Amygdala (tissue), 56 donors: Measurements from ENCODE around the gene CUEDC2.

ENCODE experiments used
- DNase-seq, 56 donors: peaks; one replicate each; lab custom pipeline; 2025; lab: John Stamatoyannopoulos, UW

CUEDC2 gene, protein sequence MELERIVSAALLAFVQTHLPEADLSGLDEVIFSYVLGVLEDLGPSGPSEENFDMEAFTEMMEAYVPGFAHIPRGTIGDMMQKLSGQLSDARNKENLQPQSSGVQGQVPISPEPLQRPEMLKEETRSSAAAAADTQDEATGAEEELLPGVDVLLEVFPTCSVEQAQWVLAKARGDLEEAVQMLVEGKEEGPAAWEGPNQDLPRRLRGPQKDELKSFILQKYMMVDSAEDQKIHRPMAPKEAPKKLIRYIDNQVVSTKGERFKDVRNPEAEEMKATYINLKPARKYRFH

DNA sequence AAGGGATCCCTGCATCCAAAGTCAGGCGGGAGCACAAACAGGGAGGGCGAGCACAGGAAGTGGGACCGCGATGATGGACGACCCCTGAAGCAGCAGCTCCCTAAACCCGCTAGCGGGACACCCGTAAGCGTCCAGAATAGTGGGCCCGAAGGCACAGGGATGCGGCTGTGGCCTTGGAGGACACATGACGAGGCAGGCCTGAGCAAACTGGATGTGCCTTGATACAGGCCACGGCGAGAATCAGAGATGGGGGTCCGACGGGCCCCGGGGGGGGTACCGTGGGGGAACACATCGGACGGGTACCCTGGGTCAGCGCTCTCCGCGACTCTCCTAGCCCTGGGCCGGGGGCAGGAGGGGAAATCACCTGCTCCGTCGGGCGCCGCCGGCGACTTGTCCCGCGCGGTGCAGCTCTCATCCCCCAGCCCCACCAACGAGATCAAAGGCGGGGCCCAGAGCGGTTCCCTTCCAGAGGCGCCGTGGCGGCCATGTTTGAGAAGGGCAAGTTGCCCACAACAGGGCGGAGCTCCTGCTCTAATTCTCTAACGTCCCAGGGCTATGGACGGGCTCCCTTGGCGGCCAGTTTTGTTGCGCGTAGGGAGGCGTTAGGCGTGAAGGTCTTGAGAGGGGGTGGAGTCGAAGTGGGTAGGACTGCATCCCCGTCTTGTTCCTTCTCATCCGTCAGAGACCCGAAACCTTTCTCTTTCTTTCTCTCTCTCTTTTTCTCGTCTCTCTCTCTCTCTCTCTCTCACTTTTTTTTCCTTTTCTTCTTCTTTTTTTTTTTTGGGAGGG, at the start of gene CUEDC2:
Gene CUEDC2 (minus strand): TSS at position 413 of the 789 bp plus-strand sequence. CDS start 7,386 bp downstream, outside the sequence.
- peak; percentile 67 to 97 (median 92) for DNase-seq

DNA sequence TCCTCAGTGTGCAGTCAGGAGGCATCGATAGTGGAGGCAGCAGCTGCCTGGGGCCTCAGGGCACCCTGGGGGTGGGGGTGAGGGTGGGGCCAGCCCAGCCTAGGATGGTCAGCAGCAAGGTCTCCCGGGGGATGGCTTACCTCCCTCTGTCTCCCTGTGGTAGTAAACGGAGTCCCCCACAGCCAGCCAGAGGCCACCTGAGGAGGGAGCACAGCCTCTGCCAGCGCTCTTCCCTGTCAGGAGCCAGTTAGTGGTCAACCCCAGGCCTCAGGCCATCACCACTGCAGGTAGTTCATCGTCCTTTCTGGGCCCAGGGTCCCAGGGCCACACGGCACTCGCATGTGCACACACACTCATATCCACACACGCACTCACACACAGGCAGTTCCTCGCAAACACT, 48.0 kb upstream of the CUEDC2 start:
- no peak for DNase-seq

DNA sequence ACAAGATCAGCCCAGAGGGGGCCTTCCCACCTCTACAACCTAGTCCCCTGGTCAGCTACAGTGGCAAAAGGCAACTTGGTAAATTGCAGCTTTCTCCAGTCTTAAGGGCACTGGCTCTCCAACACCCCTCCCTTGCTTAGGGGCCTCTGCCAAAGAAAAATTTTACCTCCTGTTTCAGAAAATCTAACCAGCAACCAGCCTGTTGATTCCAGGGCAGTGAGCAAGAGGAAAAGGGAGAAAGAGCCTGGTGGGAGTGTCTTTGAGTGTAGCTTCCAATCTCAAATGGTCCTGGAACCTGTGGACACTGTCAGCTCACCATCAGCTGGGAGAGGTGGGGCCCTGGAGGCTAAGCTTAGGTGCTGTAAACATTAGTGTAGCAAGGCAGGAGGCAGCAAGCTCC, 47.3 kb upstream of the CUEDC2 start:
- DNase-seq, result no peak

DNA sequence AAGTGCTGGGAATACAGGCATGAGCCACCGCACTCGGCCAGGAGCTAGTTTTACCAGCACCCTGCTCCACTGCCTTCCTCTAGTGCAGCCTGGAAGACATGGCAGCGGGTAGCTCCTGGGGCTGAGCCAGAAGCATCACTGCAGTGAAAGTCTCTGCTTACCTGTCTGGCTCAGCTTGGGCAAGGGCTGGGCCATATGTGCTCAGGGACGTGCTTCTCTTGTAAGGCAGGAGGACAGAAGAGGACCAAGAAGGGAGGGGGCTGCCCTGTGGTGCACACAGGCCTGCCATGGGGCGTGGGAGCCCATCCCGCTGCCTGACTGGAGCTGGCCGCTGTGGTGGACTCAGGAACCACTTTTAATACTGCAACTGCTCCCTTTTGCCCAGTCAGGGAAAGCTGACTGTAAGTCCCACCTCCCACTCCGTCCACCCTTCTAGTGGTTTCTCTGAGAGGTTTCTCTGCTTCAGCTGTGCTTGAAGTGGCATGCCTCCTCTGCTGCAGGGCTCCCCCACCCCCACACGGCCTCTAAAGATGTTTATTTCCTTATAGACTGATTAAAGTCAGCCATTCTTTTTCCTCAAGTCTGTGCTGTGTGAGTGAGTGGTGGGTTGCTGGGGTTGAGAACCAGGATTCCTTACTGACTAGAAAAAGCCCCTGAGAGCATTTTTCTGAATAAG, 44.2 kb upstream of the CUEDC2 start:
- peak in 1 of 56 donors; percentile 14 for DNase-seq

DNA sequence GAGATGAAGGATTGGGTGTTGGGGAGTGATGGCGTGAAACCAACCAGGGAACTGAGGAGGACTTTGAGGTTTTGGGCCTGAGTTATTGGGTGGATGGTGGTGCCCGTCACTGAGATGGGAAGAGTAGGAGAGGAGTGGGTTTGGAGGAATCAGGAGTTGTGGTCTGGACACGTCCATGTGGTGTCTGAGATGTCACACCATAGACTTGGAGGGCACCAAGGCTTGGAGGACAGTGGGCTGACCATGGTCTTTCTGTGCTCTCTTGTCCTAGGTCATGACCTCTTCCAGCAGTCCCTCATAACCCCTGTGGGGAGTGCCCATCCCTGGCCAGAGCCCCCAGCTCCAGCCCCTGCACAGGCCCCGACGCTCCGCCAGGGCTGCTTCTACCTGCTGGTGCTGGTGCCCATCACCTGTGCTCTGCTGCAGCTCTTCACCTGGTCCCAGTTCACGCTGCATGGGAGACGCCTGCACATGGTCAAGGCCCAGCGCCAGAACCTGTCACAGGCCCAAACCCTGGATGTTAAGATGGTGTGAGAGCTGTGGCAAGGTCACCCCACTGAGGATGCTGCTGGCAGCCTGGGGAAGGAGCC, 43.2 kb upstream of the CUEDC2 start:
- DNase-seq, result no peak

DNA sequence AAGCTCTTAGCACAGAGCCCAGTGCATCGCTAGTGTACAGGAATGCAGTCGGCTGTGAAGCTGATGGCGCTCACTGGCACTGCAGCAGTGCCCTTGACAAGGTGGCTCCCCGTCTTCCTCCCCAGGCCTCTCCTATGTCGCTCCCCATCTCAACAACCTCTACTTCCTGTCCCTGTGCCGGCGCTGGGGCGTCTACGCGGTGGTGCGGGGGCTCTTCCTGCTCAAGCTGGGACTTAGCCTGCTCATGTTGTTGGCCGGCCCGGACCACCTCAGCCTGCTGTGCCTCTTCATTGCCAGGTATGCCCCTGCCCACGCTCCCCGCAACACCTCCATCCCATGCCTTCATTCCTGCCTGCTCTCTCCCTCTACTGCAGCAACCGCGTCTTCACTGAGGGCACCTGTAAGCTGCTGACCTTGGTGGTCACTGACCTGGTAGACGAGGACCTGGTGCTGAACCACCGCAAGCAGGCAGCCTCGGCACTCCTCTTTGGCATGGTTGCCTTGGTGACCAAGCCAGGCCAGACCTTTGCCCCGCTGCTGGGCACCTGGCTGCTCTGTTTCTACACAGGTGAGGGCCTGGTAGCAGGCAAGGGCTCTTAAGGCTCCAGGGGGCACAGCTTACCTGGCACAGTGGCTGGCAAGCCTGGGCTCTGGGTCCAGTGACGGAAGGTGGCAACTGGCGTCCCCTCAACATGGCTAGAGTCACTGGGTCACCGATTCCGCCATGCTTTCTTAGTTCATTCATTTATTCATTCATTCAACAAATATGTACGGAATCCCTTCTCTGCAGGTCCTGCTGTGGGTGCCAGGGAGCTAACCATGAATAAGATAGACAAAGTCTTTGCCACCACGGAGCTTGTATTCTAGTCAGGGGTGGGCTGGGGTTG, 41.3 kb upstream of the CUEDC2 start:
- no peak for DNase-seq

DNA sequence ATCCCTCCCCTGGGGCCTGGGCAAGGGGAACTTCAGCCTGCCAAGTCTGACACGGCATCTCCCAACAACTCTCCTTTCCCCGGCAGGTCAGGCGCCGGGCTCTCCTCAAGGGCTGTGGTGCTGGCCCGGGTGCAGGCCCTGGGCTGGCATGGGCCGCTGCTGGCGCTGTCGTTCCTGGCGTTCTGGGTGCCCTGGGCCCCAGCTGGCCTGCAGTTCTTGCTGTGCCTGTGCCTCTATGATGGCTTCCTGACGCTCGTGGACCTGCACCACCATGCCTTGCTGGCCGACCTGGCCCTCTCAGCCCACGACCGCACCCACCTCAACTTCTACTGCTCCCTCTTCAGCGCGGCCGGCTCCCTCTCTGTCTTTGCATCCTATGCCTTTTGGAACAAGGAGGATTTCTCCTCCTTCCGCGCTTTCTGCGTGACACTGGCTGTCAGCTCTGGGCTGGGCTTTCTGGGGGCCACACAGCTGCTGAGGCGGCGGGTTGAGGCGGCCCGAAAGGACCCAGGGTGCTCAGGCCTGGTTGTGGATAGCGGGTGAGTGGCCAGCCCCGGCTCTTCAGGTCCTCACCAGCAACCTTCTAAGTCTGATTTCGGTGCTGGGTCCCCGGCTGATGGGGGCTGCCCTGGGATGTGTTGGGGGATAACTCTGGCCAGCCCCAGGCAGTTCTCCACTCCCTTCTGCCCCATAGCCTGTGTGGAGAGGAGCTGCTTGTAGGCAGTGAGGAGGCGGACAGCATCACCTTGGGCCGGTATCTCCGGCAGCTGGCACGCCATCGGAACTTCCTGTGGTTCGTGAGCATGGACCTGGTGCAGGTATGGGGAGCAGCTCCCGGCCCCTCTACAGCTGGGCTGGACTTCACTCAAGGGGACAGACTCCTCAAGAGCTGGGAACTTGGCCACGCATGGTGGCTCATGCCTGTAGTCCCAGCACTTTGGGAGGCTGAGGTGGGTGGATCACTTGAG, 38.5 kb upstream of the CUEDC2 start:
- no peak for DNase-seq

DNA sequence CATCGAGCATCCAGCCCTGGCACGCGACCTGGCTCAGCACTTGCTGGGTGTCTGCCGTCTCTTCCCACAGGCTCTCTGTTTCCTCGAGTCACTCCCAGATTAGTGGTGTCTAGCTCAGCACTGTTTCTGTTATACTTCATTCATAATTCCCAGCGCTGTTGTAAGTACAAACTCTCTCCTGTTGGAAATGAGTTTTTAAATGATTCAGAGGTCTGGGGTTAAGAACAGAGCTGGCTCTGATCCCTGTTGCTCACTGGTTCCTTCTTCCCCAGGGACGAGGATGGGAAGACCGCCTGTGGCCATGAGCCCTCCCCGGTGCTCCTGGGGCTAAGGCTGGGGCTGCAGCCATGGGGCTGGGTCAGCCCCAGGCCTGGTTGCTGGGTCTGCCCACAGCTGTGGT, 36.3 kb upstream of the CUEDC2 start:
- DNase-seq, result no peak

DNA sequence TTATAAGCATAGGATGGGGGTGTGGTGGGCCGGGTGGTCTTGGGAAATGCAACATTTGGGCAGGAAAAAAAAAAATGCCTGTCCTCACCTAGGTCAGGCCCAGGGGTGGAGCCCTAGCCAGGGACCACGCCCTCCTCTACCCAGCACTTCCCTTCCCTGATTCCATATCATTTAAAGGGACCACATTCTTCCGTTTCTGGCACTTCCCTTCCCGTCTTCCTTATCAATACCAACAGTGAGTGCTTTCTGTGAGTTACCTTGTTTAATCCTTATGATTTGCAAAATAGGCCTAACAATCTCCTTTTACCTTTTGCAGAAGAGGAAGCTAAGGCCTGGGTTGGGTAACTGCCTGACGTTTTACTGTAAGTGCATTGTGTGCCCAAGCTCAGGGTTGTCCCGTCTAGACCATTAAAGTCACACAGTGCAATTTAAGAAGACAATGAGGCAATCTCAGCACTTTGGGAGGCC, 35.6 kb upstream of the CUEDC2 start:
- no peak for DNase-seq

DNA sequence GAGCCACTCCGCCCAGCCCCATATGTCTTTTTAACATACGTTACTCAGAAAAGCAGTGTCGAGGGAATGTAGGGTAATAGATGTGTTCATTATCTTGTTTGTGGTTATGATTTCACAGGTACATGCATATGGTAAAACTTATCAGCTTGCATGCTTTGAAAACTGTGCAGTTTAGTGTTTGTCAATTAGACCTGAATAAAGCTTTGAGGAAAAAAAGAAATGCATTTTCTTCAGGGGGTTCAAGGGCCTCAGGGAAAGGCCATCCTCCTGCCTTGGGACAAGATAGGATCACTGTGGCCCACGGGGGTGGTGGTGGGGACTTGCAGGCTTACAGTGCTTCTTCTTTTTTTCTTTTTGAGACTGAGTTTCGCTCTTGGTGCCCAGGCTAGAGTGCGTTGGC, 34.9 kb upstream of the CUEDC2 start:
- DNase-seq, result no peak

DNA sequence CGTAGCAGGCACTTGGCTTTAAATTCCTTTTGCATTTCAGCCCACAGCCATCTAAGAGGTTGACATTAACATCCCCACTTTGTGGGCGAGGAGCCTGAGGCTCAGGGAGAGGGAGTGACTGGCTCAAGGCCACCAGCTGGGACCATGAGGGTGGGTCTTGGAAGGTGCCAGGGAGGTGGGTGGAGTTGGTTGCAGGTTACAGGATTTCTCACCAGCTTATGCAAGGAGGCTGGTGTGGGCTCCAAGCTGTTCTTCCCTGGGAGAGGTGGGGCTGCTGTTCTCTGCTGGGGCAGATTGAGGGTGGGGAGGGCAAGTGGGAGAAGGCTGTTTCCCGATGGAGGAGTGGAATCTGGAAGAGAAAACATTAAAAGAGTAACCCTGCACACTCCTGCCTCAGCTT, 33.1 kb upstream of the CUEDC2 start:
- peak in 1 of 56 donors; percentile 15 for DNase-seq

DNA sequence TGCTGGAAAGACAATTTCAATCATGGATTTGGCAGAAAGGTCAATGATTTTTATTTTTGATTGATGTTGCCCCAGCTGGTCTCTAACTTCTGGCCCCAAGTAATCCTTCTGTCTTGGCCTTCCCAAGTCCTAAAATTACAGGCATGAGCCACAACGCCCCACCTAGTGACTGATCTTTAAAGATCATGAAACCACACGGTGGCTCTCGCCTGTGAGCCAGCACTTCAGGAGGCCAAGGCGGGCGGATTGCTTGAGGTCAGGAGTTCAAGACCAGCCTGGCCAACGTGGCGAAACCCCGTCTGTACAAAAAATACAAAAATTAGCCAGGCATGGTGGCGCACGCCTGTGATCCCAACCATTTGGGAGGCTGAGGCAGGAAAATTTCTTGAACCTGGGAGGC, 31.6 kb upstream of the CUEDC2 start:
- DNase-seq, result no peak

DNA sequence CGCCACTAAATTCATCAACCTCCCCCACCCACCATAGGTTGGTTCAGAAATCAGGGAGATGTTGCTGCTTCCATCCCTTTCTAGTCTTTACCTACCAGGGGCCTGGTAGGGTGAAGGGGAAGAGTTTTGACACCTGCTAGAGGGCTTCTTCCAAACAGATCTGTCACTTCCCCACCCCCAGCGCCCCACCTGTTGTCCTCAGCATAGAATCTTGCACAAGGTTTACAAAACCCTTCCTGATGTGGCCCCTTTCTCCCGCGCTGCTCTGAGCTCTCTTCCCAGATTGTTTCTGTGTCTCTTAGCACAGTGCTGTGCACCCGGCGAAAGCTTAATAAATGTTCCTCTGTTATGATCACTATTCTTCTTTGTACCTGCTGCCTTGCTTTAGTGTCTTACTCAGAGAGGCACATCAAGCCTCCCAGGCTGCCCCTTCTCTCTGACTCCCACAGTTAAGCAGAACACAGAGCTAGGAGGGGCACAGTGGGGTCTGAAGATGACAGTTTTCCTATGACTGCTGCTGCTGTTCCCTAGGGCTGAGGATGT, 30.2 kb upstream of the CUEDC2 start:
- no peak for DNase-seq

DNA sequence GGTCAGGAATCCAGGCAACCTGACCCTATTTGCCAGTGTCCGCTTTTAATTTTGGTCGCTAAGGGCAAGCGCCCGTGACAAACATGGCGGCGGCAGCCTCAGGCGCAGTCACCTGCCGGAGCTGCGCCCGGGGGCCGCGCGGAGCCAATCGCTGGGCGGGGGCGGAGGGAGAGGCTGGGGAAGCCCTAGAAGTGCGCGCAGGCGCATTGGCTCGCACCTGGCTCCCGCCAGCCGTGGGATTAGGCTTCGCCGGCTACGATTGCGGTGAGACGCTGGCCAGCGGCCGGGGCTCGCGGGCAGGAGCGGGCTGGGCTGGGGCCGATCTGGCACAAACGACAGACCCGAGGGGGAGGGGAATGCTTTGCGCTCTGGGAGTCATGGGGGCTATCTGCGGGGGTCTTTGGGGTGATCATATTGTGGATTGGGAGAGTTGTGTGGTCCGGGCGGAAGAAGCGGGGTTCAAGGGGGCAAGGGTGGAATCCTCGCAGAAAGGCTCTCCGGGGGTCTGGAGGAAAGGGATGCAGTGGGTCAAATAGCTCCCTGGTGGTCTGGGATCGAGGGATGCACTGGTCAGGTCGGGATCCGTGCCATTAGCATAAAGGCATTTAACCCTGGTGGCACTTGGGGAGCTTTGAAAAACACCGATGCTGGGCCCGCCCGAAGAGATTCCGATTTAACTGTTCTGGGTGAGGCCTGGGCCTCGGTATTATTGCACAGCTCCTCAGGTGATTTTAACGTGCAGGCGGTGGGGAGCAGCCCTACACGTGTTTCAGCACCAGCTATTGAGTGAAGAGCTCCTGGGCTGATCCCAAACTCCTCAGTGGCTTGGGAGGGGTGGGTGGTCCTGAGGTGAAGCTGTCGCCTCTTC, 29.0 kb upstream of the CUEDC2 start:
- DNase-seq, result peak in 55 of 56 donors; percentile 34 to 92 (median 77)

DNA sequence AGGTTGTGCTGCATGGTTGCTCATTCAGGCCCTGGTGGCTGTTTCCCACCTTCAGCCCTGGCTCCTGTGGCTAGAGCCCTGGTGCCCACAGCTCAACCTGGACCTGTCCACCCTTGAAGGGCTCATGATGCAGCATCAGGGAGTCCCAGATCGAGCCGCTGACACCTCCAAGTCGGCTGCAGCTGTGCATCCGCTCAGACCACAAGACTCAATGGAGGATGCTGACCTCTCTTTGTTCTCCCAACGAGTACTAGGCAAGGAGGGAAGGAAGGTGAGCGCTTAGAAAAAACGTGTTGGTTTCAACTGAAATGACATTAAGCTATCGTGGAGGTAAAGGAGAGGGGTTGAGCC, 28.4 kb upstream of the CUEDC2 start:
- DNase-seq, result peak in 3 of 56 donors; percentile 39 to 50 (median 45)

DNA sequence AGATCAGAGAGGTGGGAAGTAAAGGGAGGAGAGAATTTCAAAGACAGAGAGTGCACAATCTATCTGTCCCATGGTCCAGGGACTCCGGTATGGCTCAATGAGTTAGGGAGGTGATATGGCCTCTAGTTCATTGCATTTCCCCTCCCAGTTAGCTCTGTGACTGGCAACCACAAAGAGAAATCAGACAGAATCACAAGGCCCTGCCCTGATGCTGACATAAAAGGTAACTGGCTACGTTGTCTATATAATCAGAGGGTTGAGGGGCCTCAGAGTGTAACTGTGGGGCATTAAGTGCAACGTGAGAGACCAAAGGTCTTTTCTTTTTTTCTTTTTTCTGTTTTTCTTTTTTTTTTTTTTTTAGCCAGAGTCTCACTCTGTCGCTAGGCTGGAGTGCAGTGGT, 26.3 kb upstream of the CUEDC2 start:
- DNase-seq, result no peak

DNA sequence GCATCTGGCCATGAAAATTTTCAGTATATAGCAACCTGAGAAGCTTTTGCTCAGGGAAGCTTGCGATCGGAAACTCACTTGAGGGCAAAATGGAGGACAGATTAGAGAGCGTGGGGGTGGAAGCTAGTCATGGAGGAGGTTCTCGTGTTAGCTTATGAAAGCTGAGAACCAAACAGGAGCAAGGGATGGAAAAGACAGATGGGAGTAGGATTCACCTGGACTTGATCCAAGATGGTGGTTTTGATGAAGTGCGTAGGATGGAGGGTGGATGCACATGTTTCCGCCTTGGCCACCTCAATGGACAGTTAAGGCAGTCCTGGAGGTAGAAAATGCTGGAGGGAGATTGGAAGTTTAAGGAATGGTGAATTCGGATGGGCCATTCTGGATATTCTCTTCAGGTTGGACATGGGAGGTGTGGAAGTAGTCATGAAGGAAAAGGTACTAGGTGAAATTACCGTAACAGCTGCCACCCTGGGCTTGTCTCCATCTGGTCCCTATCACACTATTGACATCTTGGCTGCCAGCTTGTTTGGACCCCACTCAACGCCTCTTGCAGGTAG, 25.3 kb upstream of the CUEDC2 start:
- DNase-seq, result no peak
